SK-N-SH (cell line): ENCODE results near the gene TBRG1.

Experiments
- EP300 ChIP-seq, 2 experiments: IDR thresholded peaks; 2 replicates each; pipeline versions ENCODE4 v1.4.0 to v1.6.1; 2012; ENCODE audit warnings: borderline replicate concordance in 1 of 2, low read depth in 1 of 2, low read length in 1 of 2
- FOXM1 ChIP-seq: IDR thresholded peaks from 2 replicates; pipeline ENCODE4 v1.4.0; 2012; ENCODE audit warnings: low read depth, mild to moderate bottlenecking
- GABPA ChIP-seq: IDR thresholded peaks from 2 replicates; pipeline ENCODE4 v1.4.0; 2012; ENCODE audit warnings: low read depth, mild to moderate bottlenecking
- MEF2A ChIP-seq: IDR thresholded peaks from 2 replicates; pipeline ENCODE4 v1.4.0; 2012; ENCODE audit warnings: low read depth, borderline replicate concordance
- MXI1 ChIP-seq: IDR thresholded peaks from 2 replicates; pipeline ENCODE4 v1.6.1; 2012; ENCODE audit warnings: mild to moderate bottlenecking, low read depth, low read length, improper control_type of control experiment
- POLR2AphosphoS5 ChIP-seq: IDR thresholded peaks from 2 replicates; pipeline ENCODE4 v1.6.1; 2012; ENCODE audit warnings: low read depth, low read length
- SIN3A ChIP-seq: IDR thresholded peaks from 2 replicates; pipeline ENCODE4 v1.6.1; 2012; ENCODE audit warnings: low read depth, mild to moderate bottlenecking, low read length, moderate library complexity, borderline replicate concordance
- ZBTB33 ChIP-seq: IDR thresholded peaks from 2 replicates; pipeline ENCODE4 v1.4.0; 2012; ENCODE audit warnings: low read depth, borderline replicate concordance
- TF ChIP-seq, protein P1 (sequence below): fragments of 200-600 bp; sonication (generic); IDR thresholded peaks from 2 replicates; pipeline ENCODE4 v1.6.1; 2017; ENCODE audit warnings: antibody characterized with exemption, mild to moderate bottlenecking, moderate library complexity

GRCh38 chr11:124581817-124582216, 40.8 kb upstream of the TBRG1 start:
- TF ChIP-seq, protein P1, sequence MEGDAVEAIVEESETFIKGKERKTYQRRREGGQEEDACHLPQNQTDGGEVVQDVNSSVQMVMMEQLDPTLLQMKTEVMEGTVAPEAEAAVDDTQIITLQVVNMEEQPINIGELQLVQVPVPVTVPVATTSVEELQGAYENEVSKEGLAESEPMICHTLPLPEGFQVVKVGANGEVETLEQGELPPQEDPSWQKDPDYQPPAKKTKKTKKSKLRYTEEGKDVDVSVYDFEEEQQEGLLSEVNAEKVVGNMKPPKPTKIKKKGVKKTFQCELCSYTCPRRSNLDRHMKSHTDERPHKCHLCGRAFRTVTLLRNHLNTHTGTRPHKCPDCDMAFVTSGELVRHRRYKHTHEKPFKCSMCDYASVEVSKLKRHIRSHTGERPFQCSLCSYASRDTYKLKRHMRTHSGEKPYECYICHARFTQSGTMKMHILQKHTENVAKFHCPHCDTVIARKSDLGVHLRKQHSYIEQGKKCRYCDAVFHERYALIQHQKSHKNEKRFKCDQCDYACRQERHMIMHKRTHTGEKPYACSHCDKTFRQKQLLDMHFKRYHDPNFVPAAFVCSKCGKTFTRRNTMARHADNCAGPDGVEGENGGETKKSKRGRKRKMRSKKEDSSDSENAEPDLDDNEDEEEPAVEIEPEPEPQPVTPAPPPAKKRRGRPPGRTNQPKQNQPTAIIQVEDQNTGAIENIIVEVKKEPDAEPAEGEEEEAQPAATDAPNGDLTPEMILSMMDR, result no peak
- TF ChIP-seq POLR2AphosphoS5 (no peak), FOXM1 (no peak), EP300 (IDR thresholded peaks at IDR 0.05; ENCODE audit: borderline replicate concordance in 1 of 2, low read depth in 1 of 2, low read length in 1 of 2) (no peak), SIN3A (no peak), GABPA (no peak), ZBTB33 (no peak), MXI1 (no peak), MEF2A (no peak)
